Measurements from ENCODE around the gene TPPP.
"Not testable (repeated sequence)": the region's sequence is repeated elsewhere in the genome, so short reads cannot be mapped to it uniquely, and the experiment has no call there.

TPPP gene

DNA sequence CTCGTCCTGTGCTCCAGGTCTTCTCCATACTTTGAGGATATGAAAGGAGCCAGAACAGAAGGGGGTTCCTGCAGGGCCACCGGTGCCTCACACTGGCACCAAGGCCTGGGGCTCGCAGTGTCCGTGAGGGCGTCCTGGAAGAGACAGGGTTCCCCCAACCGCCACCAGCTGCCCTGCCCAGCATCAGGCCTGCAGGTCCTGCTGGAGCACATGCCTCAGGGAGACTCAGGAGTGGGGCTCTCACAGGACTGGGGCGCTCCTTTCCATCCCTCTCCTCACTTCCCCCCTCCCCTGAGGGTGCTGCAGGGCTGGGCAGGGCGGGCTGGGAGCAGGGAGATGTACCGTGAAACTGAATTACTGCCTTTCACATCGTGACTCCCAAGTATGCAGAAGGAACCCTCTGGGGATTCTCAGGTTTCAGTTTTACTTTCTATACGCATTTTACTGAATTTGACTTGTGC is 49.3 kb downstream of the TPPP start:
- DNase-seq = no peak

GRCh38 chr5:643351-643801 is 49.8 kb downstream of the TPPP start:
- peak; percentile 73 for DNase-seq

DNA sequence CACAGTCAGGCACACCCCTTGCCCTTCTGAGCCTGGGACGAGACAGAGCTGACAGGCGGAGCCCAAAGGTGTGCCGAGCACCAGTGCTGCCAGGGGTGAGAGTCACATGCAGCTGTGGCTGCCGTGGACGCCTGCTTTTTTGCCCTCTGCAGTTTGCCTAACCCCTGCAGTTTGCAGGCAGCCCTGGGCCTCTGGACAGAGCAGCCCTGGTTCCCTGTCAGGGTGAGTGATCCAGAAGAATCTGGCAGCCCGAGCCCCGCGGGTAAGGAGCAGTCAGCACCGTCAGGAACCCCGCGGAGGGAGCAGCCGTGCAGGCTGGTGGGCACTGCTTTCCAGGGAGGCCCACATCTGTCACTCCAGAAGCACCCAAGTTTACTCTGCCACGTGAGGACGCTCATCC is 50.7 kb downstream of the TPPP start:
- DNase-seq = no peak

DNA sequence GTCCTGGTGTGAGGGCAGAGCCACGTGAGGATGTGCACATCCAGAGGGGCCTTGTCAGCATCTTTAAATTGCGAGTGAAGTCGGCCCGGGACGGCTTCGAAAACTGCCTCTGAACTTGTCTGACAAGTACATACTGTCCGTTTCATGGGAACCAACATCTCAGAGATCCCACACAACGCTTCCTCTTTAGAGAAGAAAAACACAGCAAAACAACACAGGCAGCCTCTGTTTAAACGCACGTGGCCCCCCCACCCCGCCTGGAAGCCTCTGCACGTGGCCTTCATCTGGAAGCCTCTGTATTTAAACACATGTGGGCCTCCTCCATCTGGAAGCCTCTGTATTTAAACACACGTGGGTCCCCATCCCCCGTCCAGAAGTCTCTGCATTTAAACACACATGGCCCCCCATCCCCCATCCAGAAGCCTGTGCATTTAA is 51.8 kb downstream of the TPPP start:
- DNase-seq = no peak

DNA sequence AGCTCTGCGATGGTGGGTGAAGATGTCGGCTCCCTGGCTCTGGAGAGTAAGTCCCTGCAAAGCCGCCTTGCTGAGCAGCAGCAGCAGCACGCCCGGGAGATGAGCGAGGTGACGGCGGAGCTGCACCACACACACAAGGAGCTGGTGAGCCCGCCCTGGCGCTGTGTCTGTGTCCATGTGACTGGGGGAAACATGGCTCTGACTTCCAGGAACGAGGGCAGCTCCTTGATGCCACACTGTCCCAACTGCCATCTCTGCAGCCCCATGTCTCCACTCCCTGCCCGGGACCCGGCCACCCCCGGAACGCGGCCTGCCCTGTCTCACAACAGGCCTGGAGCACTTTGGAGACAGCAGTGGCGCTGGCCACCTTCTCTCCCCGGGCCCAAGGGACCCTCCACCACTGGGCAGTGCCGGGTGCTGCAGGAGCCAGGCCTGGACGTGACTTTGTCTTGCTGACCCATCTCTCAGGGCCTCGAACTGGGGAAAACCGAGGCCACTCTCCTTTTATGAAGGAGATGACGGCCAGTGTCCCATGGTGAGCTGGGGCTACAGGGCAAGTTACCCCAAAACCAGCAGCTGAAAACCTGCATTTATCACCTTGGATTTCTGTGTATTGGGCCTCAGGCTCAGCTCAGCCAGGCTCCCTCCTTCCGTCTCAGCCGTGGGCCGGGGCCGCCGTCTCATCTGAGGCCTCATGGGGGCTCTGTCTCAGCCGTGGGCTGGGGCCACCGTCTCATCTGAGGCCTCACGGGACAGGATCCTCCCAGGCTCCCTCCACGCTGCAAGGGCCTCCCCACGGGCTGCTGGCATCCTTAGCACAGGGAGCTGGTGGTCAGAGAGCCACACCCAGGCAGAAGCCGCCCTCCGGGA is 52.5 kb downstream of the TPPP start:
- no peak for DNase-seq

GRCh38 chr5:639584-640213 is 53.5 kb downstream of the TPPP start:
- DNase-seq = no peak

- no peak for DNase-seq
Measured at GRCh38 chr5:639253-639530, 54.0 kb downstream of the TPPP start.

- DNase-seq = no peak
Measured at GRCh38 chr5:638501-639252, 54.5 kb downstream of the TPPP start.

DNA sequence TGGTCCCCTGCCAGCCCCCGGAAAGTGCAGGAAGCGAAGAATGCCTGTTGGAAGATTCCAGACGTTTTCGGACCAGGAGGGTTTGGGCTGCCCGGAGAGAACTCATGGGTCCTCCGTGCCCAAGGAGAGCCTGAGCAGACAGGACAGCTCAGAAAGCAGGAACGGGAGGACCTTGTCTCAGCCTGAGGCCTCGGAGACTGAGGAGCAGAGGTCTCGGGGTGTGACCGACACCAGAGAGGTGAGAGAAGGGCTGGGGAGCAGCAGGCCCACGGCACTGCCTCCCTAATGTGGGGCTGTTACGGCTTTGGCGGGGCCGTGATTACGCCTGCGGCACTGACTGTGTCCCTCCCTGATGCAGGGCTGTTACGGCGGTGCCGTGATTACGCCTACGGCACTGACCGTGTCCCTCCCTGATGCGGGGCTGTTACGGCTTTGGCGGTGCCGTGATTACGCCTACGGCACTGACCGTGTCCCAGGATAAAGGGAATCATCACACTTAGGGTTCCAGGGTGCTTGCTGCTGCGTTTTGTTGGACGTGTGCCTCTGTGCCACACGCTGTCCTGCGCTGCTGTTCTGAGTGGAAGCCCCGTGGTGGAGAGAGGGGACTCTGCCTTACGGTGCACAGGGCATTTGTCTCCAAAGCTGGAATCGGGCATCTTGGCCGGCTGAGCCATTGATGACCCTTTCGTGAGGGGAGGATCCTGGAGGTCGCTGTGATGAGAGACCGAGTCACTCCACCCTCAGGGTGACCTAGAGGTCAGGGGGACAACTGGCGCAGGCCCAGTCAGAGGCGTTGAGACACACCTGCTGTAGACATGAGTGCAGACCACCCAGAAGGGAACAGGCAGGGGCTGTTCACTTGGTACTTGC is 55.3 kb downstream of the TPPP start:
- no peak for DNase-seq

DNA sequence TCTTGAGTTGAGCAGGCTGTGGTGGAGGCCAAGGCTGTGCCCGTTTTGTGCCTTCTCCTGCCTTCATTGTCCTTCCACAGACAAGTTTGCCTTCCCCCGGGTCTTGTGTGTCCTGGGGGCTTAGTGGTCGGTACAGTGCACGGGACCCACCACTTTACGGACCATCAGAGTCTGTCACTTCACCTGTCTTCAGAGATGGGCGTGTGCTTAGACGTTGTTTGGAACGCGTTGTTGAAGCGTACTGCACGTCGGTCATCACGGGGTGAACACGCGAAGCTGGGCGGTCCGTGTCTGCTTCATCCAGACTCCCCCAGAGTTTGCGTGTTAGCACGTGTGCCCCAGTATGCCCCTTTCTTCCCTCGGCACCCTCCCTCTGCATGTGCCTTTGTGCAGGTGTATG is 56.2 kb downstream of the TPPP start:
- no peak for DNase-seq

DNA sequence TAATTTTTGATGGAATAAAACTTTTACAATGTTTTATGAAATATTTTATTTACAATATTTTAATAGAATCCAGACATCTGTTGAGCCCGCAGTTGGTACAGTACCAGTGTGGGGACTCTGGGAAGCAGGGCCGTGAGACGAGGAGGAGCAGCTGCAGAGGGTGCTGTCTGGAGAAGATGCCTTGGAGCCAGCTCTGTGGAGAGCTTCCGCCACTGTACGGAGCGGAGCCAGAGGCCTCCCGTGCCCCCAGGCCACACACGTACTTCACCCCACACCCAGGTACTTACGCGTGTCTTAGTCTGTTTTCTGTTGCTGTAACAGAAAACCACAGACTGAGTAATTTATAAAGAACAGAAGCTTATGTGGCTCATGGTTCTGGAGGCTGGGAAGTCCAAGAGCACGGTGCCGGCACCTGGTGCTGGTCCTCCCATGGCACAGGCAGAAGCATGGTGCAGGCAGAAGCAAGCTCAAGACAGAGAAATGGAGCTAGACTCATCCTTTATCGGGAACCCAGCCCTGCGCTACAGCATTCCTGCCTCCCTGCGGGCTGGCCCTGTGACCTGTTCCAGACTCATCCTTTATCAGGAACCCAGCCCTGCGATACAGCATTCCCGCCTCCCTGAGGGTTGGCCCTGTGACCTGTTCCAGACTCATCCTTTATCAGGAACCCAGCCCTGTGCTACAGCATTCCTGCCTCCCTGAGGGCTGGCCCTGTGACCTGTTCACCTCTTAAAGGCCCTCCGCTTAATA is 57.7 kb downstream of the TPPP start:
- DNase-seq = no peak

- no peak for DNase-seq
Measured at GRCh38 chr5:634191-634590, 59.0 kb downstream of the TPPP start.

DNA sequence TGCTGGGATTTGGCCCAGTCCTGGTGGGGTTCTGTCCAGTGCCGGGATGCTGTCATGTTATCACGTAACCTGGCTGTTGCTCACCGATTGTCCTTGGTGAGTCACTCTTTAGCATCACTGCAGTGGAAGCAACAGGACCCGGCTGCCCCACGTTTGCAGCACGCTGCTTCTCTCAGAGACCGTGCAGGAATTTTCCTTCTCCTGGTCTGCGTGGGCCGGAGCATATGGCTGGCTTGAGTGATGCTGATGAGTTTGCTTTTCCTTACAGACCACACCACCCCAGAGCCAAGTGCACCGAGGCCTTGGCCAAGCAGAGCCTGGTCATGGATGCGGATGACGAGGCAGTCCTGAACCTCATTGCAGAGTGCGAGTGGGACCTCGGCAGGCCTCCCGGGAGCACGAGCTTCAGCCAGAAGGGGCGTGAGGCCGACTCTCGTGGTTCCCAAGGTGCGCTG is 59.6 kb downstream of the TPPP start:
- no peak for DNase-seq

GRCh38 chr5:628351-629205 is 64.6 kb downstream of the TPPP start:
- DNase-seq = not testable (repeated sequence)

- no peak for DNase-seq
Measured at GRCh38 chr5:627840-628239, 65.3 kb downstream of the TPPP start.

DNA sequence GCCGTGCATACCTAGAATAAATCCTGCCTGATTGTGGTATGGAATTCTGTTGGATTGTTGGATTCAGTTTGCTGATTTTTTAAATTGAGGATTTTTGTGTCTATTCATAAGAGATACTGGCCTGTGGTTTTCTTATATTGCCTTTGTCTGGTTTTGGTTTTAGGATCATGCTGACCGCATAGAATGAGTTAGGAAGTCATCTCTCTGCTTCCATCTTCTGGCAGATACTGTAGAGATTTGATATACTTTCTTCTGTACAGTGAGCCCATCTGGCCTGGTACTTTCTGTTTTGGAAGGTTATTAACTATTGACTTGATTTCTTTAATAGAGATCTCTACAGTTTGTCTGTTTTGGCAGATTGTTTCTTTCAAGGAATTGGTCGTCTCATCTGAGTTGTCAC is 66.3 kb downstream of the TPPP start:
- no peak for DNase-seq

DNA sequence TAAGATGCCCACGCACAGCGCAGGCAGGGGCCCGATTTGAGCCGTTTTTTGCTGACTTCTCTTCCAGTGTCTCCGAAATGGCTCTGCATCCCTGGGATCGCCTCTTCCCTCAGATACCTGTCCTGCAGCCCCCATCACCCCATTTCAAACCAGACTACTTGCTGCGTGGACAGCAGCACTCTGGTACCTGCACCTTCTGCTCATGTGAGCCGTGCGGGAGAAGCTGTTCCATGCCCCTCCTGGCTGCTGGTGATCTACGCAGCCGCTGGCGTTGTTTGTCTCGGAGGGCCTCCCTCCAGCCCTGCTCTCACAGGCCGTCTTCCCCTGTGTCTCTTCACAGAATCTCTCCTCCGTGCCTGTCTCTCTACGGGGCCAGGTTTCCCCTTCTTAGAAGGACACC is 67.6 kb downstream of the TPPP start:
- DNase-seq = no peak

DNA sequence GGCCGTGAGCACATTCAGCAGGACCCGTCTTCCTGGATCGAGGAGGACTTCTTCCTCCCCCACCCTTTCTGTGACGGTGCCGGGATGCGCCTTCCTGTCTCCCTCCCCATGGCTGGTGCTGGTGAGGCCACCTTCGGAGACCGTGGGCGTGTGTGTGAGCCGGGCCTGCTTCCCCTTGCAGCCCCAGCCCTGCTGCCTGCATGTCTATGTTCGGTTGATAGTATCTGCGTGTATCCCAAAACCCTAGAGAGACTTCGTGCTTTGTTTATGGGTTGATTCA is 68.3 kb downstream of the TPPP start:
- DNase-seq = no peak

DNA sequence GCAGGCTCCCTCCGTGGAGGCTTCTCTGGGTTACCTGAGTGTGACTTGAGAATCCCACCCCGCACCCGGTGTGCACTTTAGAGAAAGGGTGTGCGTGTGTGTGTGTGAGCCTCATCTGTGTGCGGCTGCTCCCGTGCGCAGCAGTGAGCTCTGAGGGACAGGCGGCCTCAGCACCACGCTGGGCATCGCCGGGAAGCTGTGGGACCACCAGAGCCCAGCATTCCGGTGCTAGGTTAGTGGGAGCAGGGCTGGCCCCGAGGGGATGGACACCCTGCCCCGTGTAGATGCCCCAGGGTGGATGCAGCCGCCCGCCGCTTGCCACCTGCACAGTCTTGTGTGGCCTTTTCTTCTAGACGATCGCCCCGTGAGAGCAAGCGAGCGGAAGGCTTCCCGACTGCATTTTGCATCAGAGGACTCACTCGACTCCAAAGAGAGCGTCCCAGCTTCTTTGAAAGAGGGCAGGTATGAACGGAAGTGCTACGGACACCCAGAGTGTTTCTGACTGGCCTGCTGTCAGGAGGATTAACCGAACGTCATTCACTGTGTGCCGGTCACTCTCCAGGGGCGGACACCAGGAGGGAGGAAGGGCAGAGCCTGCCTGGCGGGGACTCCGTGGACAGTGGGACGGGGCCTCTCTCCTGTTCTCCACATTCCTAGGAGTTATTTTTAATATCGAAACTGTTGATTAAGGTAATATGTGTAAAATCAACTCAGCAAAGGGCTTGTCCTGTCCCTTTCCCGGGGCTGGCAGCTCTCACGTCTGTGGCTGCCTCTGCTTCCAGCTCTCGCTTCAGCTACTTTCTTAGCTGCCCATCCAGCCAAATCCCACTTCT is 68.8 kb downstream of the TPPP start:
- DNase-seq = no peak

DNA sequence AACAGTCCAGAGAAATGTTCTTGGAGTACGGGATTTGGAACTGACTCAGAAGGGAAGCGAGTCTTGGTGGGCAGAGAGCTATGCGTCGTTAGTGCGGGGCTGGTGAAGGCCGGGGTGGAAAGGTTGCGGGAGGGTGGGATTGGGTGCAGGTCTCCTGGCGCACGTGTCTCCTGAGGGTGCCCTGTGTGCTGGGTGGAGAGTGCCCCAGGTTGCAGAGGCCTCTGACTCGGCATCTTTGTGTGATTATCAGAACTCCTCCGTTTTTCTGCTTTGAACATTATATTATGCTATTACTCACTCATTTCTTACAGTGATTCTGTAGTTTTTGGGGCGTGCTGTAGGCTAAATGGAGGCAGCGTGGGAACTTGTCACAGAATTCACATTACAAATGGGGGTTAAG is 69.6 kb downstream of the TPPP start:
- no peak for DNase-seq
